ENCODE measurements around the gene NRP2. TPM values are rescaled to one million over a fixed set of nuclear protein-coding genes. Genes with fewer than 3 reads are reported as not detected.

The NRP2 gene
- total and polyA plus RNA-seq, 2 donors (not counting 1 experiment from before 2014, with no cell fraction given) = 16.6 to 28.7 TPM

- no peak for DNase-seq (ENCODE audit: low read depth in 2 of 2)
- Histone ChIP-seq H2AFZ (ENCODE audit: low read length) (no peak overlapping the region), H3K9ac (ENCODE audit: insufficient read depth, low read length) (no peak overlapping the region), H3K79me2 (ENCODE audit: control insufficient read depth, insufficient read depth, low read length) (no peaks in the 10 kb centered on the region), H3K27ac (ENCODE audit: insufficient read depth, low read length) (peak overlapping the region; percentile 45), H3K4me2 (ENCODE audit: extremely low read depth, insufficient read depth, low read length) (no peak overlapping the region), H3K4me1 (ENCODE audit: control insufficient read depth, extremely low read depth, insufficient read depth, low read length) (peaks cover 10% of the 10 kb centered on the region), H3K27me3 (ENCODE audit: control insufficient read depth, insufficient read depth, low read length) (no peaks in the 10 kb centered on the region), H3K4me3 (replicated peaks in 1 of 4; ENCODE audit: control extremely low read depth in 1 of 4, insufficient read depth in 1 of 4, low read depth in 3 of 4, low read length in 4 of 4) (no peak overlapping the region), H4K20me1 (ENCODE audit: control insufficient read depth, extremely low read depth, insufficient read depth, low read length) (no peaks in the 10 kb centered on the region), H3K9me3 (ENCODE audit: control insufficient read depth, insufficient read depth, low read depth, low read length) (no peaks in the 10 kb centered on the region), H3K36me3 (ENCODE audit: control insufficient read depth, insufficient read depth, low read length) (no peaks in the 10 kb centered on the region)
- TF ChIP-seq CTCF (conservative IDR thresholded peaks at IDR 0.05 in 1 of 2, IDR thresholded peaks at IDR 0.05 in 1 of 2; ENCODE audit: low read depth in 1 of 2, low read length in 2 of 2) = no peak
- TF ChIP-seq EZH2 (IDR thresholded peaks at IDR 0.05; ENCODE audit: low read length, missing control alignments) = no peak
Measured at GRCh38 chr2:205762881-205763280, 80.6 kb downstream of the NRP2 start.

GRCh38 chr2:205763708-205764211, 81.5 kb downstream of the NRP2 start:
- Histone ChIP-seq H3K9me3 (ENCODE audit: control insufficient read depth, insufficient read depth, low read depth, low read length) (no peaks in the 10 kb centered on the region), H3K4me1 (ENCODE audit: control insufficient read depth, extremely low read depth, insufficient read depth, low read length) (peaks cover 5% of the 10 kb centered on the region), H3K79me2 (ENCODE audit: control insufficient read depth, insufficient read depth, low read length) (no peaks in the 10 kb centered on the region), H2AFZ (ENCODE audit: low read length) (no peak overlapping the region), H3K27ac (ENCODE audit: insufficient read depth, low read length) (peak overlapping the region; percentile 64), H3K4me2 (ENCODE audit: extremely low read depth, insufficient read depth, low read length) (peak overlapping the region; percentile 9), H3K36me3 (ENCODE audit: control insufficient read depth, insufficient read depth, low read length) (no peaks in the 10 kb centered on the region), H3K9ac (ENCODE audit: insufficient read depth, low read length) (no peak overlapping the region), H3K4me3 (replicated peaks in 1 of 4; ENCODE audit: control extremely low read depth in 1 of 4, insufficient read depth in 1 of 4, low read depth in 3 of 4, low read length in 4 of 4) (no peak overlapping the region), H3K27me3 (ENCODE audit: control insufficient read depth, insufficient read depth, low read length) (no peaks in the 10 kb centered on the region), H4K20me1 (ENCODE audit: control insufficient read depth, extremely low read depth, insufficient read depth, low read length) (no peaks in the 10 kb centered on the region)
- DNase-seq (ENCODE audit: low read depth in 2 of 2) = peak; percentile 76 to 95
- TF ChIP-seq EZH2 (IDR thresholded peaks at IDR 0.05; ENCODE audit: low read length, missing control alignments) = no peak
- TF ChIP-seq CTCF (conservative IDR thresholded peaks at IDR 0.05 in 1 of 2, IDR thresholded peaks at IDR 0.05 in 1 of 2; ENCODE audit: low read depth in 1 of 2, low read length in 2 of 2) = peak; percentile 49 to 56

GRCh38 chr2:205764270-205764746, 82.0 kb downstream of the NRP2 start:
- Histone ChIP-seq H3K9me3 (ENCODE audit: control insufficient read depth, insufficient read depth, low read depth, low read length) (no peaks in the 10 kb centered on the region), H3K4me1 (ENCODE audit: control insufficient read depth, extremely low read depth, insufficient read depth, low read length) (peaks cover 5% of the 10 kb centered on the region), H3K4me2 (ENCODE audit: extremely low read depth, insufficient read depth, low read length) (no peak overlapping the region), H3K9ac (ENCODE audit: insufficient read depth, low read length) (peak overlapping the region; percentile 10), H3K4me3 (replicated peaks in 1 of 4; ENCODE audit: control extremely low read depth in 1 of 4, insufficient read depth in 1 of 4, low read depth in 3 of 4, low read length in 4 of 4) (no peak overlapping the region), H2AFZ (ENCODE audit: low read length) (no peak overlapping the region), H3K79me2 (ENCODE audit: control insufficient read depth, insufficient read depth, low read length) (no peaks in the 10 kb centered on the region), H3K27ac (ENCODE audit: insufficient read depth, low read length) (peak overlapping the region; percentile 64), H3K36me3 (ENCODE audit: control insufficient read depth, insufficient read depth, low read length) (no peaks in the 10 kb centered on the region), H4K20me1 (ENCODE audit: control insufficient read depth, extremely low read depth, insufficient read depth, low read length) (no peaks in the 10 kb centered on the region), H3K27me3 (ENCODE audit: control insufficient read depth, insufficient read depth, low read length) (no peaks in the 10 kb centered on the region)
- no peak for DNase-seq (ENCODE audit: low read depth in 2 of 2)
- no peak for TF ChIP-seq EZH2 (IDR thresholded peaks at IDR 0.05; ENCODE audit: low read length, missing control alignments)
- TF ChIP-seq CTCF (conservative IDR thresholded peaks at IDR 0.05 in 1 of 2, IDR thresholded peaks at IDR 0.05 in 1 of 2; ENCODE audit: low read depth in 1 of 2, low read length in 2 of 2) = no peak

All from fibroblast of lung (primary cell).